HG02763 (cell line): ENCODE results near the gene AJM1.
"Not testable (repeated sequence)": the region's sequence is repeated elsewhere in the genome, so short reads cannot be mapped to it uniquely, and the experiment has no call there.

Experiments
- ATAC-seq: cut with Tn5 transposase; IDR thresholded peaks from one replicate; pipeline ENCODE4 v1.9.1; 2021; ENCODE audit warnings: mild to moderate bottlenecking, moderate library complexity; ENCODE audit not compliant: unreplicated experiment

AJM1 gene

DNA sequence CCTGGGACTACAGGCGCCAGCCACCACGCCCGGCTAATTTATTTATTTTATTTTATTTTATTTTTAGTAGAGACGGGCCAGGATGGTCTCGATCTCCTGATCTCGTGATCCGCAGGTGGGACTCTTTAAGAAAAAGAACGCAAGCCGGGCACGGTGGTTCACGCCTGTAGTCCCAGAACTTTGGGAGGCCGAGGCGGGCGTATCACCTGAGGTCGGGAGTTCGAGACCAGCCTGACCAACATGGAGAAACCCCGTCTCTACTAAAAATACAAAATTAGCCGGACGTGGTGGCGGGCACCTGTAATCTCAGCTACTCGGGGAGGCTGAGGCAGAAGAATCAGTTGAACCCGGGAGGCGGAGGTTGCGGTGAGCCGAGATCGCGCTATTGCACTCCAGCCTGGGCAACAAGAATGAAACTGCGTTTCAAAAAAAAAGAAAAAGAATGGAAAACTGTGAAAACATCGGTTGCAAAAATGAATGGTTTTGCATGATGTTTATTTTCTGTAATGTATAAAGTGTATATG lies 24.7 kb downstream of the AJM1 start:
- not testable (repeated sequence) for ATAC-seq

DNA sequence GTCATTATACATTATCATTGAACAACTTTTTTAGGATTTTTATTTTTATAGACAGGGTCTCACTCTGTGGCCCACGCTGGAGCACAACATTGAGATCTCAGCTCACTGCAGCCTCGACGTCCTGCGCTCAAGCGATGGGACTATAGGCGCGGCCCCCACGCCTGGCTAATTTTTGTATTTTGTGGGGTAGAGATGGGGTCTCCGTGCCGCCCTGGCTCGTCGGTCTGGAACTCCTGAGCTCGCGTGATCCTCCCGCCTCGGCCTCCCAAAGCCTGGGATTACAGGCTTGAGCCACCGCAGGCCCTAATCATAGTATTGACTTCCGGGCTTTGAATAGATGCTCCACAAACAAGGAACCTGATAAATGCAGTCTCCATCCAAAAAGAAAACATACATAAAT lies 25.2 kb downstream of the AJM1 start:
- no peak for ATAC-seq

DNA sequence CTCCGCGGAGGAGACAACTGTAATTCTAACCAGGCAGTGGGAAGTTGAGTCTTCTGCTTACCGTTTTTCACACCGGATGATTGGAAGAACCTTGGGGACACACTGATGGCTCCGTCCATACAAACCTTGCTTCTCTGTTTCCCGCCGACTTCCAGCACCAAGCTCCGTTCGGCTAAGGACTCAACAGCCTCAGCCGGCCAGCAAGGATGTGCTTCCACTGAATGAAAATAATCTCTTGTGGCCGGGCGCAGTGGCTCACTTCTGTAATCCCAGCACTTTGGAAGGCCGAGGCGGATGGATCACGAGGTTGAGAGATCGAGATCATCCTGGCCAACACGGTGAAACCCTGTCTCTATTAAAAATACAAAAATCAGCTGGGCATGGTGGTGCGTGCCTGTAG lies 25.6 kb downstream of the AJM1 start:
- ATAC-seq: no peak

DNA sequence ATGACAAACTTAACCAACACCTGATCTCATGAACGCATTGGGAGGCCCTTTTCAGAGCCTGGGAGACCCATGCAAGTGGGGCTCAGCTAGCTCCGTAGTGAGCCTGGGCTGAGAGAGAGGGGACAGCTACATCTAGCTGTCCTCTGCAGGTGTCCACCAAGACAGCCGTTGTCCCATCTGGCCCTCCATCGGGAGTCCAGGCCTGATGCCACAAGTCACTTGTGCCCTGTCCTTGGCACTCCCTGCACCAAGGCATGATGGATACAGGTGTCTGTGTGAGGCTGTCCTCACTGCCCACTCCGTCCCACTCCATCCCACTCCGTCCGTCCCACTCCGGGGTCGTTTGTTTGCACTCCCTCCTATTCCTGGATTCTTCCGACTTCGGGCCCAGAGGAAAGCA lies 26.4 kb downstream of the AJM1 start:
- ATAC-seq: no peak

DNA sequence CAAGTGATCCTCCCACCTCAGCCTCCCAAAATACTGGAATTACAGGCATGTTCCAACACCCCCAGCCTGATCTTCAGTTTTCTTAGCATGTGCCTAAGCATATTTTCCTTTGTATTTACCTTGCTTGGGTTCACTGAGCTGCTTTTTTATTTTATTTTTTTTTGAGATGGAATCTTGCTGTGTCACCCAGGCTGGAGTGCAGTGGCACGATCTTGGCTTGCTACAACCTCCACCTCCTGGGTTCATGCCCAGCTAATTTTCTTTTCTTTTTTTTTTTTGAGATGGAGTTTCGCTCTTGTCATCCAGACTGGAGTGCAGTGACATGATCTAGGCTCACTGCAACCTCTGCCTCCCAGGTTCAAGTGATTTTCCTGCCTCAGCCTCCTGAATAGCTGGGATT lies 27.3 kb downstream of the AJM1 start:
- ATAC-seq: not testable (repeated sequence)

DNA sequence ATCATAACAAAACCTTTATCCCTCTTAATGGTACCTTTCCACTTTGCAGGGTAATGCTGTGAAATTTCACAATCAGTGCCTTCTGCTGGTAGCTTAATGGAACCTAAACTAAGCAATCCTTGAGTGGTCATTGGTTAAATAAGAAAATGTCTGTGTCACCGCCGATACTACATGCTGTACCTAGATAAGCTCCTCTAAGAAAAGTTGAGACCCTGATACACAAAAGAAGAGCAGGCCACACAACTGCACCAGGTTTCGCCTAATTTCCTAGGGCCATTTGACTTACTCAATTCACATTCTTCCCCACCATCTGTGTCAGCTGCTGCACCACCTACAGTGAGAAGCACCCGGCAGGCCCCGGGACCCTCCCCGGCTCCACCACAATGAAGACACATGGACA lies 32.9 kb downstream of the AJM1 start:
- ATAC-seq: no peak

DNA sequence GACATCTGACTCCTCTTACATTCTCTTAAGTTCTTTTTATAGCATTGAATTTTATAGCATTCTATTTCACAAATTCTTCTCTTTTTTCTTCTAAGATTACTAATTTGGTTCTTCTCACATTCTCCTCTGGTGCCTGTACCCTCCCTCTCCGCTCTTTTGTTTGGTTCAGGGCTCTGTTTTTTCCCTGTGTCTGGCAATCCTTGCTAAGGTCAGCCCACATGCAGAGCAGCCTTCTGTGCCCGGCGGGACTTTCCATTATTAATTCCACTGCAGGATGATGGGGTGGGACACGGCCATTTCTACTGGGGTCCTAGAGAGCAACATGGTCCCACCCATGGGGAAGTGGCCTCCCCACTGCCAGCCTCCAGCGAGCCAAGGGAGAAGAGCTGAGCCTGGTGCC lies 34.2 kb downstream of the AJM1 start:
- no peak for ATAC-seq

DNA sequence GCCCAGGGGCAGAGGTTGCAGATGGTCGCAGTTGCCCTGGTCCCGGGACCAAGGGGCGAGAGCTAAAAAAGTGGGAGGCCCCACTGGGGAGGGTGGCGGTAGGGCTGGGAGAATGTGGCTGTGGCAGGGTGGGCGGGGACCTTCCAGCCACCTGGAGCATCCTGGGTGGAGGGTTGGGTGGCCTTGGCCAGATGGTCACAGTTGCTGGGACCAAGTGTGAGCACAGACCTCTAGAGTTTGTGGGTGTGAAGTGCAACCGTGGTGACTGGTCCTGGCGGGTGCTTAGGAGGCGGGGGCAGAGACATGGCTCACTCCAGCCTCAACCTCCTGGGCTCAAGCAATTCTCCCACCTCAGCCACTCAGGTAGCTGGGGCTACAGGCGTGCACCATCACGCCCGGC lies 38.4 kb downstream of the AJM1 start:
- no peak for ATAC-seq

DNA sequence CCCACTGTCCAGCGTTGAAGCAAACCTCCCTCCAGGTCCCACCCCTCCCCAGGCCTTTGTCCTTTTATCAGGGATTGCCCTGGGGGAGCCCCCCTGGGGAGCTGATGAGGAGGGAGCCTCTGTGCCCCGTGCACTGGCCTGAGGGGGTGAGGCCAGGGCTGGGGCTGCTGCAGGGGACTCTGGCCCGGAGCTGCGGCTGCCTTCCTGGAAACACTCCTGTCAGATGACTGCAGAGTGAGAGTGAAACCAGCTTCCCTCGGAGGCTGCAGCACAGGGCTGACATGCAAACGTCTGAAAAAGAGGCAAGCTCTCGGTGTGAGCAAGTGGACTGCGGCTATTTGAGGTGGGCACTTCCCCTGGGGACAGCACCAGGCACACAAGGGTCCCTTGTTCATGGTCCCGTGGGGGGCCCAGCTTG lies 39.4 kb downstream of the AJM1 start:
- no peak for ATAC-seq

DNA sequence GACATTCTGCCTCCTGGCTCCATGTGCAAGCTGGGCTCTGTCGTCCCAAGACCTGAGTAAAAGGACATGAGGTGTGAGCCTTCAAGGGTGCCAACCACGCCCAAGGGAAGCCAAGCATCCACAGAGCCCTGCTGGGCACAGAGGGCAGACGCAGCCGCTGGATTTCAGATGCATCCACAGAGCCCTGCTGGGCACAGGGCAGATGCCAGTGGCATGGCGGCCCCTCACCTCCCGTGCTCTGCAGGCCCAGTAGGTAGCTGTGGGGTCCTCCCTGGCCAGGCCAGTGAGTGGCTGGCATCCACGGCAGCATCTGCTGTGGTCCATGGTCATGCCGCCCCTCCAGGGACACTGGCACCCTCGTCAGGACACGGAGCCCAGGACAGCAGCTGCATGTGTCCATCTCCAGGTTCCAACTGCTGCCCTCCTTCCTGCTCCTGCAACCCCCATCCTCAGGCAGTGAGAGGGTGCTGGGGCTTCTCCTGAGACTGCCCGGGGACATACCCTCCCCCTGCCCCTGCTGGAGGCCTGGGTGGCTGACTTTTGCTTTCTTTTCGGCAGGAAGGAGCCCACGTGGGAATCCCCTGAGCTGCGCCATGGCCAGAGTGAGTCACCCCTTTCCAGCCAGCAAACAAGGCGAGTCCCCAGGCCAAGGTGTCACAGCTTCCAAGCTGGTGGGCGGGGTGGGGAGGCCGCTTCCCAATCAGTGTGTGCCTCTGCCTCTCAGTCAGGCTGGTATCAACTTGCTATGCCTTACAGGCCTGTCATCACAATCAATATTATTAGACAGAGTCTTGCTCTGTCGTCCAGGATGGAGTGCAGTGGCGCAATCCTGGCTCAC lies 40.0 kb downstream of the AJM1 start:
- ATAC-seq: no peak

DNA sequence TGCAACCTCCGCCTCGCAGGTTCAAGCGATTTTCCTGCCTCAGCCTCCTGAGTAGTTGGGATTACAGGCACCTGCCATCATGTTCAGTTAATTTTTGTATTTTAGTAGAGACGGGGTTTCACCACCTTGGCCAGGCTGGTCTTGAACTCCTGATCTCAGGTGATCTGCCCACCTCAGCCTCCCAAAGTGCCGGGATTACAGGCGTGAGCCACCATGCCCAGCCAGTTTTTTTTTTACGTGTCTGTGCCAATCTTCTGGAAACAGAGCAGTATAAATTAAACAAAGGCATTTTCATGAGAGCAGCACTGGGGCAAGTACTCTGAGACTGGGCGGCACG lies 40.6 kb downstream of the AJM1 start:
- not testable (repeated sequence) for ATAC-seq

DNA sequence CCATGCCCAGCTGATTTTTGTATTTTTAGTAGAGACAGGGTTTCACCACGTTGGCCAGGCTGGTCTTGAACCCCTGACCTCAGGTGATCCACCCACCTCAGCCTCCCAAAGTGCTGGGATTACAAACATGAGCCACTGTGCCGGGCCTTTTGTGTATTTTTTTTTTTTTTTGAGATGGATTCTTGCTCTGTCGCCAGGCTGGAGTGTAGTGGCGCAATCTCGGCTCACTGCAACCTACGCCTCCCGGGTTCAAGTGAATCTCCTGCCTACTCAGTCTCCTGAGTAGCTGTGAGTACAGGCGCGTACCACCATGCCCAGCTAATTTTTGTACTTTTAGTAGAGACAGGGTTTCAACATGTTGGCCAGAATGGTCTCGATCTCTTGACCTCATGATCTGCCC lies 41.4 kb downstream of the AJM1 start:
- ATAC-seq: not testable (repeated sequence)

DNA sequence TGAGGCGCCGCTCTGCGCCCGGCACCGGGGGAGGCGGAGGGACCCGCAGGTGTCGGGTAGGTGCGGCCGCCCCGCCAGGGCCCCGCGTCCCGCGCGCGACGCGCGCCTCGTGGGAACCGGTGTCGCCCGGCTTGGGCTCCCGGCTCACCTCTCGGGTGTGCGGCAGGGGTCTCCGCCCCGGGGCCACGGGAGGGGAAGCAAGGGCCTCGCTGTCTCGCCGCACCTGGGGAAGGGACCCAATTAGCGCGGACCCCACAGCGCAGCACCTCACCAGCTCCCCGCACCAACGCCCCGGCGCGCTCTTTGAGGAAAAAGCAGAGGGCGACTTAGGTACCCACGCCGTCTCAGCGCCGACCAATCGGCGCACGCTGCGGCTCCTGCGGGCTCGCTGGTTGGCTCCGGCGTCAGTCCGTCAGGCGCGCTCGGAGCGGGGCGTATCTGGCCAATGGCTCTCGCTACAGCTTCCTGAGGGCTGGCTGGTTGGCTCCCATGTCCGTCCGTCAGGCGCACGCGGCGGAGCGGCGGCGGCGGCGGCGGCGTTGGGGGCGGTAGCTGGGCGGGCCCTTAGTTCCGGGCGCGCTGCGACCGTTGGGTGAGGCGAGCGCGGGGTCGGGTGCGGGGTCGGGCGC lies 43.8 kb downstream of the AJM1 start, which contains the start of gene TRAF2:
TRAF2 (plus strand) TSS at position 567 of the 629 bp plus-strand sequence. CDS start 12,225 bp downstream, outside the sequence.
- peak; percentile 84 for ATAC-seq

DNA sequence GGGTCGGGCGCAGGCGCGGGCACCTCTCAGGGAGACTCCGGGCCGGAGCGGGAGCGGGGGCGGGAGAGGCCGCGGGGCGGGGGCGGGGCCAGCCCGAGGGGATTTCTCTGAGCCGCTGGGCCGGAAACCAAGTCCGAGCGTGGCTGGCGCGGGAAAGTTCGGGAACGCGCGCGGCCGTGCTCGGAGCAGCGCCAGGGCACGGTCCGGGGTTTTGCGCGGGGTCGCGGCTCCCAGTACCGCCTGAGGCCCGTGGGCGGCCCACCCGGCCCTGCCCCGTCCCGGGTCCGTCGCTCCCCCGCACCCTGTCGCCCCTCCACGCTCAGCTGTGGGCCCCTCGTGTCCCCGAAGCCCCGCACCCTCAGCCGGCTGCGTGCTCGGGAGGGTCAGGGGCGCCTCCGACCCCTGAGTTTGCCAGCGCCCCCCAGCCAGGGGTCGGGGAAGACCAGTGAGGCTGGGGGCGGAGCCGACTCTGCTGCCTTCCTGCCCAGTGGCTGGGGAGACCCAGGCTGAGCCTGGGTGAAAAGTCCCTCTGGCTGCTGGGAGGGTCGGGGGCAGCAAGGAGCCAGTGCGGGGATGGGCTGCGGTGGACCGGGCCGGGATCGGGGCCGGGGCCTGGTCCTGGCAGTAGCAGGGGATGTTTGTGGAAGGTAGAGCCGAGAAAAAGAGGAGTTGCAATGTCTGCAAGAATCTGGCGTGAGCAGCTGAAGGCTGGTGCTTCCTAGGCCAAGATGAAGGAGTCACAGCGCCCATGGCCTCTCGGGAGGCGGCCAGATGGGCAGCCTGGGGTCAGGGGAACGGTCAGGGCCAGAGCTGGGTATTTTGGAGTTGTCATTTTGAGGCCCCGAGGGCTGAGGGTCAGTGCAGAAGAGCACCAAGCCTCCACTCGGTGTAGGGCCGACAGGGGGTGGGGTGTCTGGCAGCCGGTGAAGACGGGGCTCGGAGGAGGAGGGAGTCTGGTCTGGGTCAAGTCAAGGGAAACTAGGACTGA lies 44.6 kb downstream of the AJM1 start:
- ATAC-seq: peak; percentile 20

DNA sequence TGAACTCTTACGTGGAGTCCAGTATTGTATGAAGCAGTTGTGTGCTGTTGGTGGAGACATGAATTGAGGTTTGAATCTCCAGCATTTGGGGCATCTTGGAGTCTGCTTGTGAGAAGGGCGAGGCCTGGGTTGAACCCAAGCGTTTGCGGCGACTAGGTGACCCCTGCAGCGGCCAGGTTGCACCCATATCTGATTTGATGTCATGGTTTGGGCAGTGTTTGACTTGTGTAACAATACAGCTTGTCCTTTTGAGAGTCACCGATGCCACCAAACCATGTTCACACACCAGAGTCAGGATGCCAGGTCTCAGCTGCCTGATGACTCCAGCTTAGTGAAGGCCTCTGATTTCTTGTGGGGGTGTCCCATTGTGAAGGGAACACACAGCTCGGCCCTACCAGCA lies 46.2 kb downstream of the AJM1 start:
- ATAC-seq: no peak

DNA sequence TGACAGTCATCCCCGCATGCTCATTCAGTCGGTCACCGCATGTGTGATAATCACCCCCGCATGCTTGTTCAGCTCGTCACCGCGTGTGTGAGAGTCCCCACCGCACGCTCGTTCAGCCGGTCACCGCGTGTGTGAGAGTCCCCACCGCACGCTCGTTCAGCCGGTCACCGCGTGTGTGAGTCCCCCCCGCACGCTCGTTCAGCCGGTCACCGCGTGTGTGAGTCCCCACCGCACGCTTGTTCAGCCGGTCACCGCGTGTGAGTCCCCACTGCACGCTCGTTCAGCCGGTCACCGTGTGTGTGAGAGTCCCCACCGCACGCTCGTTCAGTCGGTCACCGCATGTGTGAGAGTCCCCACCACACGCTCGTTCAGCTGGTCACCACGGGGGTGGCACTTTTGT lies 47.6 kb downstream of the AJM1 start:
- ATAC-seq: no peak

DNA sequence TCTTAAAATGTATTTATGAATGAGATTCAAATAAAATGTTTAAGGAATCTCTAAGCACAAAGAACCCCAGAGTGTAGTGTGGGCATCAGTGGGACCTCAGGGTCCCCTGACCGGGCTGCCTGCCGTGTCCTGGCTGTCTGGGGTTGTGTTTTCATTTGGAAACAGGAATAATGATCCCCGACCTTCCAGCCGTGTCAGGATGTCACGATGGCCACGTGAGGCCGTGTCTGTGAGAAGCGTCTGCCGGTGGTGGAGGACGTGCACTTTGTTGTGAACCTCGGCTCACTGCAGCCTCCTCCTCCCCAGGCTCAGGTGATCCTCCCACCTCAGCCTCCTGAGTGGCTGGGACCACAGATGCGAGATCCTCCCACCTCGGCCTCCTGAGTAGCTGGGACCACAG lies 48.4 kb downstream of the AJM1 start:
- no peak for ATAC-seq
